Measurements from ENCODE around the gene PHLPP1. TPM values are rescaled to one million over a fixed set of nuclear protein-coding genes. Genes with fewer than 3 reads are reported as not detected.

Gene PHLPP1
- total RNA-seq, 1 experiment from 2014 or later, result 14.7 TPM

DNA sequence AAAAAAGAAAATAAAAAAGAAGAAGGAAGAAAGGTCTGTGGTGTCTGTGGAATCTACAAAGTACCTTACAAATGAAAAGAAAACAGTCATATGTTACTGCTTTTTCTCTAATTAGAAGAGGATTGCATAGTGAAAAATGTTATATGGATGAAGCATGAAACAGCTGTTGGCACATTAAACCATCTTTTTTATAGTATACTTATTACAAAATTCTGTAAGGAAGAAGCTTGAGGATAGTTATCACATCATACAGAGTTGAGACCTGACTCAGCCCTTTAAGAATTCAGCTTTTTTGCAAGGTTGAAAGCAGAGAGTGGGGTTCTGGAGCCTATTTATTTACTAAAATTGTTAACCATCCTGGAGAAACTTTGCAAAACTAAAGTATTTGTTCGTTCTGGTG is 222.7 kb downstream of the PHLPP1 start:
- no peaks in the 10 kb centered on the region for H3K9me2 ChIP-seq (ENCODE audit: insufficient read depth)
- no peaks in the 10 kb centered on the region for H3K79me2 ChIP-seq (ENCODE audit: insufficient read depth, low read length)
- no TSS peak for BruUV-seq (replicated peaks)
- RAD21 ChIA-PET (ENCODE audit: low non-redundant PET in 1 of 2, low total read pairs in 2 of 2, uncharacterized antibody in 2 of 2, unreplicated experiment in 2 of 2), result no interaction called here
- ATAC-seq (no peak), DNase-seq (ENCODE audit: low read depth, low spot score) (no peak)
- no peaks in the 10 kb centered on the region for H3K36me3 ChIP-seq (ENCODE audit: control insufficient read depth in 1 of 2, insufficient read depth in 2 of 2, low read length in 2 of 2)
- H4K20me1 ChIP-seq (ENCODE audit: insufficient read depth), result no peaks in the 10 kb centered on the region
- TF ChIP-seq EGR1 (IDR thresholded peaks at IDR 0.05; ENCODE audit: low read depth), result no peak
- TF ChIP-seq SRF (IDR thresholded peaks at IDR 0.05; ENCODE audit: low read depth), result no peak
- TF ChIP-seq RAD21 (IDR thresholded peaks at IDR 0.05; ENCODE audit: low read depth), result no peak
- no peak for TF ChIP-seq ZBTB33 (IDR thresholded peaks at IDR 0.05; ENCODE audit: extremely low read depth, insufficient replicate concordance, low read length)
- TF ChIP-seq POLR2A (IDR thresholded peaks at IDR 0.05; ENCODE audit: borderline replicate concordance, extremely low read depth, insufficient read depth, insufficient read length), result no peak
- no peak for TF ChIP-seq CBX3 (IDR thresholded peaks at IDR 0.05; ENCODE audit: low read depth)
- no peak for TF ChIP-seq ZNF274 (IDR thresholded peaks at IDR 0.05; ENCODE audit: low read depth, low read length)
- TF ChIP-seq CEBPB (IDR thresholded peaks at IDR 0.05; ENCODE audit: low read depth), result no peak
- no peak for TF ChIP-seq CTCF (IDR thresholded peaks at IDR 0.05 in 2 of 3, conservative IDR thresholded peaks at IDR 0.05 in 1 of 3; ENCODE audit: borderline replicate concordance in 1 of 3, insufficient read depth in 1 of 3, low read depth in 2 of 3, low read length in 2 of 3)
- TF ChIP-seq TCF7L2 (IDR thresholded peaks at IDR 0.05; ENCODE audit: borderline replicate concordance, extremely low read depth, insufficient read depth, insufficient read length), result no peak
- no peak for TF ChIP-seq YY1 (IDR thresholded peaks at IDR 0.05; ENCODE audit: extremely low read depth, insufficient replicate concordance, low read depth, low read length)
- TF ChIP-seq POLR2AphosphoS5 (IDR thresholded peaks at IDR 0.05; ENCODE audit: low read depth, low read length), result no peak
- no peaks in the 10 kb centered on the region for H3K4me1 ChIP-seq (ENCODE audit: control insufficient read depth in 1 of 2, insufficient read depth in 2 of 2, low read length in 2 of 2)
- H3K9ac ChIP-seq (ENCODE audit: low read length), result no peak overlapping the region
- POLR2A ChIA-PET, result no interaction called here
- no peak overlapping the region for H3K27ac ChIP-seq (ENCODE audit: low read depth, low read length)
- no peak overlapping the region for H3K4me3 ChIP-seq (replicated peaks in 1 of 2; ENCODE audit: low read depth in 1 of 2, low read length in 2 of 2)
- no peaks in the 10 kb centered on the region for H3K27me3 ChIP-seq (ENCODE audit: insufficient read depth, low read length)
- intact Hi-C loops (cut with micrococcal nuclease), result loop anchor here (10.0 kb wide), 1 partner anchor 57 kb away; no protein-coding TSS in a partner anchor
- H3K9me3 ChIP-seq (ENCODE audit: control insufficient read depth in 1 of 2, insufficient read depth in 1 of 2, low read depth in 1 of 2, low read length in 2 of 2), result no peaks in the 10 kb centered on the region
- H3K4me2 ChIP-seq (ENCODE audit: low read length), result no peak overlapping the region
- no peak overlapping the region for H2AFZ ChIP-seq (ENCODE audit: low read depth, low read length, poor library complexity, severe bottlenecking)
- CTCF ChIA-PET, result no interaction called here

Data from HCT116 (cell line).